Fibroblast of pulmonary artery (primary cell): ENCODE data around the gene PAM16.

ENCODE experiments used
- DNase-seq: peaks from one replicate; pipeline ENCODE4 v3.0.0-alpha.2; 2010; ENCODE audit warnings: low read depth
- H3K4me3 ChIP-seq: replicated peaks from 2 replicates; pipeline ENCODE4 v1.5.1; 2011; ENCODE audit warnings: low read depth, mild to moderate bottlenecking, control low read depth, low read length, moderate library complexity
- TF ChIP-seq, protein P1 (sequence below): IDR thresholded peaks from 2 replicates; pipeline ENCODE4 v1.5.1; 2011; ENCODE audit warnings: mild to moderate bottlenecking, control low read depth, low read length, inconsistent platforms; ENCODE audit errors: missing control alignments

Gene PAM16

DNA sequence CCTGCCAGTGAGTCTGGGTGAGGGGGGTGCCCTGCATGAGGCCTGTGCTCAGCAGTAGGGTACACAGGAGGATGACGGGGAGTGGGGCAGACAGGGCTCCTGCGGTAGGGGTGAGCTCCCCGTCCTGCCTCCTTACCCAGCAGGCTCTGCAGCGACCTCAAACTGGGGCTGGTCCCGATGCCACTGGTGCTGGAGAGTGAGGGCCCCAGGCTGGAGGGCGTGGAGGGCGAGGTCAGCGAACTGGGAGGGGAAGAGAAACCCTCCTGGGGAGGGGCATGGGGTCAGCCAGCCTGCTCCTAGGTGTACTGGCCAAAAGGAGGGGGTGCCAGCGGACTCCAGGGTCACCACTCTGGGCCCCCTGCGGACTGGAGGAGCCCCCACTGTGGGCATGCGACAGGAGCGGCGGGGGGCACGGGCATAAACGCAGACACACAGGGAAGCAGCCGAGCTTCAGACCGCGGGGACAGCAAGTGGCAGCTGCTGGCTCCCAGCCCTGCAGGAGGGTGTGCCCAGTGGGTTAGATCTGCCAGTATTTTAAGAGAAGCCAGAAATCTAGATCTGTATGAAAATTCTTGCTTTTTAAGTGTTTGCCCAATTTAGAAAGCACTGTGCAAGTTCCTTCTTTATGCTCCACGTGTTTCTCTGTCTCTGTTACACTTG, 11.5 kb upstream of the PAM16 start:
- TF ChIP-seq, protein P1, sequence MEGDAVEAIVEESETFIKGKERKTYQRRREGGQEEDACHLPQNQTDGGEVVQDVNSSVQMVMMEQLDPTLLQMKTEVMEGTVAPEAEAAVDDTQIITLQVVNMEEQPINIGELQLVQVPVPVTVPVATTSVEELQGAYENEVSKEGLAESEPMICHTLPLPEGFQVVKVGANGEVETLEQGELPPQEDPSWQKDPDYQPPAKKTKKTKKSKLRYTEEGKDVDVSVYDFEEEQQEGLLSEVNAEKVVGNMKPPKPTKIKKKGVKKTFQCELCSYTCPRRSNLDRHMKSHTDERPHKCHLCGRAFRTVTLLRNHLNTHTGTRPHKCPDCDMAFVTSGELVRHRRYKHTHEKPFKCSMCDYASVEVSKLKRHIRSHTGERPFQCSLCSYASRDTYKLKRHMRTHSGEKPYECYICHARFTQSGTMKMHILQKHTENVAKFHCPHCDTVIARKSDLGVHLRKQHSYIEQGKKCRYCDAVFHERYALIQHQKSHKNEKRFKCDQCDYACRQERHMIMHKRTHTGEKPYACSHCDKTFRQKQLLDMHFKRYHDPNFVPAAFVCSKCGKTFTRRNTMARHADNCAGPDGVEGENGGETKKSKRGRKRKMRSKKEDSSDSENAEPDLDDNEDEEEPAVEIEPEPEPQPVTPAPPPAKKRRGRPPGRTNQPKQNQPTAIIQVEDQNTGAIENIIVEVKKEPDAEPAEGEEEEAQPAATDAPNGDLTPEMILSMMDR: no peak
- no peak overlapping the region for H3K4me3 ChIP-seq
- DNase-seq: no peak

DNA sequence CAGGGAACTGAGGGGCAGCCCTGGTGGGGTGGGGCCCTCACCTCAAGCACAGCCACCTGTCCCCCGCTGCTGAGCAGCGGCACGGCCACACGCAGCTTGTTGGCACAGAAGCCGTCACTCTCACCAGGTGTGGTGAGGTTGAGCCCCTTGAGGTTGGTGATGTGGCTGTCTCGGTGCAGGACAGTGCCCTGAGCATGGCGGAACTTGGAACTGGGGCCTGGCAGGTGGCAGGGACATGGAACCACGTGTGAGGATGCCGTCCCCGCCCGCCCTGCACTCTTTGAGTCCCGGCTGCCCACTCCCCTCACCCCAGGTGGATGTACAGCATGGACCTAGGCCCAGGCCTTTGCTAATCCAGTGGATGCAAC, 10.8 kb upstream of the PAM16 start:
- no peak overlapping the region for H3K4me3 ChIP-seq
- TF ChIP-seq, protein P1: no peak

DNA sequence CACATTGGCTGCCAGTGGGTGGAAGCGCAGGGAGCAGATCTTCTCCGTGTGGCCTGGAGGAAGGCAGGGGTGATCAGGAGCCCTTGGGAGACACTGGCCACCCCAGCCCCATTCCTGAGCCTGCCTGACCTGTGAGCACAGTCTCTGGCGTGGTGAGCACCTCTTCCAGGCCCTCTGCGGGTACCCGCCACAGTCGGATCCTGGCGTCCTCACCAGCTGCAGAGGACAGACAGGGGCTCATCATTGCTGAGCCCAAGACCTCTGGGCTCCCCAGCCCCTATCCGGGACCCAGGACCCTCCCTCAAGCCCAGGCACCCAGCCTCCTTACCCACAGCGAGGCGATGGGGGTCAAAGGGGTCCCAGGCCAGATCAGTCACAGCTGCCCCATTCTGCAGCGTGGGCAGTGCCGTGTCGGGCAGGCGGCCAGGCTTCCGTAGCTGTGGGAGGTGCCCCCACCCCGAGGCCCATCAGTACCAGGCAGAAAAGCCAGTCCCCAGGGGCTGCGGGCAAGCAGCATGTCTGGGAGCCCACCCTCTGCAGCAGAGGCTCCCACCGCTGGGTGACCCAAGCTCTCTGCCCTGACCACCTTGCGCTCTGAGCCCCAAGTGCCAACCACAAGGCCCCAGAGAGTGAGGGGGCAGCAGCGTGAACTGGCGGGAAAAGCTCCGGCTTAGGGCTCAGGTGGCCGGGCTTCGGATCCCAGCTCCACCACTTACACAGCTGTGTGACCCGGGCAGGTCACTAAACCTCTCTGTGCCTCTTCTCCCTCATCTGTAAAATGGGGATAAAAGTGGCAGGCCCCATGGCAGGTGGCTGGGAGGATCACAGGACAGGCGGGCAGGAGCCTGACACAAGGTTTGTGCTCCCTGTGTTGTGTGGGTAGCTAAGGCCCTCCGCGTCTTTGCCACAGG, 10.2 kb upstream of the PAM16 start:
- TF ChIP-seq, protein P1: no peak
- H3K4me3 ChIP-seq: no peak overlapping the region
- no peak for DNase-seq

More for the DNA sequence above, 10.8 kb upstream of the PAM16 start:
- DNase-seq: no peak

DNA sequence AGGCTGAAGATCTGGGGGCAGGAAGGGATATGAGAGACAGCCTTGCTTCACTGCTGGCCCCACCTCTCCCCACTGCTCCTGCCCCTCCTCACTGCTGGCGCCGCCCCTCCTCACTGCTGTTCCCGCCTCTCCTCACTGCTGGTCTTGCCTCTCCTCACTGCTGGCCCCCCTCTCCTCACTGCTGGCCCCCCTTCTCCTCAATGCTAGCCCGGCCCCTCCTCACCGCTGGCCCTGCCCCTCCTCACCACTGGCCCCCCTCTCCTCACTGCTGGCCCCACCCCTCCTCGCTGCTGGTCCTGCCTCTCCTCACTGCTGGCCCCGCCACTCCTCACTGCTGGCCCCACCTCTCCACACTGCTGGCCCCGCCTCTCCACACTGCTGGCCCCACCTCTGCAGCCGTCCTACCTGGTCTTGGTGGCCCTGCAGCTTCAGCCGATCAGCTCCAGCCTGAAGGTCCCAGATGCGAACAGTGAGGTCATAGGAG, 9.5 kb upstream of the PAM16 start:
- TF ChIP-seq, protein P1: no peak
- DNase-seq: no peak
- no peak overlapping the region for H3K4me3 ChIP-seq

DNA sequence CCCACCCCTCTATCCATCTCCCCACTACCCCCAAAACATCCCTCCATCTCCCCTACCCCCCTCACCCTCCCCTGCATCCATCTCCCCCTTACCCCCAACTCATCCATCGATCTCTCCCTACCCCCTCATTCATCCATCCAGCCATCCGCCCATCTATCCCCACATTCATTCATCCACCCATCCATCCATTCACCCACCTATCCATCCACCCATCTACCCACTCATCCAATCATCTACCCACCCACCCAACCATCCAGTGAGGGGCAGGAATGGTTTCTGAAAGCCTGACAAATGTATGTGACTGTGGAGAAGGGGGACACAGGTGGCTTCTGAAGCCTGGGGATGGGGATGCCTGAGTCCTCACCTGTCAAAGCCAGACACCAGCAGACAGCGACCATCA, 8.8 kb upstream of the PAM16 start:
- TF ChIP-seq, protein P1: no peak
- H3K4me3 ChIP-seq: no peak overlapping the region
- no peak for DNase-seq

DNA sequence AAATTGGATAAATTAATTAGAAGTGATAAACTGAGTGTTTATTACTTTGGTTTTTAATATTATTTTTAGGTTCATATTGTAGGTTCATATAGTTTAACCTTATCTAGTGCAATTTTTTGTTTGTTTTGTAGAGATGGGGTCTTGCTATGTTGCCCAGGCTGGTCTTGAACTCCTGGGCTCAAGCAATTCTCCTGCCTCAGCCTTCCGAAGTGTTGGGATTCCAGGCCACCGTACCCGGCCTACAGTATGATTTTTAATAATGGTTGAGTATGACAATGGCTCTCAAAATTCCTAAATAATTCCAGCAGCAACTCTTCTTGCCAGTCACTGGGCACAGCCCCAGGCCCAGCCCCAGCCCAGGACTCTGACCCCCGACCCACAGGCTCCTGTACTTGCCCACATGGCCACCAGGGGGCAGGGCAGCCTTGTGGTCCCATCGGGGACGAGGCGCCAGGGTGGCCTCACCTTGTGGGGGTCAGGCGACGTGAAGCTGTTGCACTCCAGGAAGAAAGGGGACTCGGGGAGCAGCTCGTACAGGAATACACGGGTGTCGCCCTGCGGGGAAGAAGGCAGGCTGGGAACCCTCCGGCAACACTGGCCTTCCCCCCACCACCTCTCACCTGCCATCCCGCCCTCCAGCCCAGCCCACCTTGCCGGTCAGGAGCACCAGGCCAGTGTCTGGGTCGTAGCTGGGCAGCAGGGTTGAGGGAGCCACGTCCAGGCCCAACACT, 7.9 kb upstream of the PAM16 start:
- TF ChIP-seq, protein P1: peak; percentile 84
- DNase-seq: peak; percentile 46
- H3K4me3 ChIP-seq: no peak overlapping the region
